ENCODE data around the gene TMEM88.

DNA sequence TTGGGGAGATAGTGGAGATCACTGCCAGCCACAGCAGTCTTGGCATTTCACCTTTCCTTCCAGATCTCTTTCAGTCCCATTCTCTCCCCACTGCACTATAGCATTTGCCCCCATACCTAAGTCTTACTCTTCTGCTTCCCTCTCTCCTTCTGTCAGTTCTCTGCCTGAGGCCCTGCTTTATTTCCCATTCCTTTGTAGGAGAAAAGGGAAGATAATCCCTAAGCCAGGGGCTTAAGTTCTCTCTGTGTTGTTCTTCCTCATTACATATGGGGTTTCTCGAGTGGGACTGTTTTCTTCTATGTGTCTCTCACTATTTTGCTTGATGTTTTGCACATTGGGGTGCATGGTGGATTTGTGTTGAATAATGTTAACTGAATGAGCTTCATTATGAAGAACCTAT is 14.4 kb upstream of the TMEM88 start:
- TF ChIP-seq, protein P1, sequence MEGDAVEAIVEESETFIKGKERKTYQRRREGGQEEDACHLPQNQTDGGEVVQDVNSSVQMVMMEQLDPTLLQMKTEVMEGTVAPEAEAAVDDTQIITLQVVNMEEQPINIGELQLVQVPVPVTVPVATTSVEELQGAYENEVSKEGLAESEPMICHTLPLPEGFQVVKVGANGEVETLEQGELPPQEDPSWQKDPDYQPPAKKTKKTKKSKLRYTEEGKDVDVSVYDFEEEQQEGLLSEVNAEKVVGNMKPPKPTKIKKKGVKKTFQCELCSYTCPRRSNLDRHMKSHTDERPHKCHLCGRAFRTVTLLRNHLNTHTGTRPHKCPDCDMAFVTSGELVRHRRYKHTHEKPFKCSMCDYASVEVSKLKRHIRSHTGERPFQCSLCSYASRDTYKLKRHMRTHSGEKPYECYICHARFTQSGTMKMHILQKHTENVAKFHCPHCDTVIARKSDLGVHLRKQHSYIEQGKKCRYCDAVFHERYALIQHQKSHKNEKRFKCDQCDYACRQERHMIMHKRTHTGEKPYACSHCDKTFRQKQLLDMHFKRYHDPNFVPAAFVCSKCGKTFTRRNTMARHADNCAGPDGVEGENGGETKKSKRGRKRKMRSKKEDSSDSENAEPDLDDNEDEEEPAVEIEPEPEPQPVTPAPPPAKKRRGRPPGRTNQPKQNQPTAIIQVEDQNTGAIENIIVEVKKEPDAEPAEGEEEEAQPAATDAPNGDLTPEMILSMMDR (IDR thresholded peaks at IDR 0.05; ENCODE audit: poor library complexity, severe bottlenecking) = no peak
- no peak for TF ChIP-seq RAD21 (conservative IDR thresholded peaks at IDR 0.05)
- no peak for TF ChIP-seq EZH2 (IDR thresholded peaks at IDR 0.05; ENCODE audit: borderline replicate concordance, insufficient read depth, low read length, poor library complexity, severe bottlenecking)
- TF ChIP-seq TAF1 (IDR thresholded peaks at IDR 0.05; ENCODE audit: low read depth) = no peak
- TF ChIP-seq SMC3 (conservative IDR thresholded peaks at IDR 0.05; ENCODE audit: poor library complexity) = no peak

Measured in neural cell (in vitro differentiated cells).